IPS DF 4.7 (cell line): ENCODE results near the gene LTA4H.

Source experiments
- DNase-seq: peaks from one replicate; pipeline ENCODE4 v3.0.0-alpha.2; 2013; ENCODE audit warnings: low spot score; ENCODE audit errors: extremely low read depth

LTA4H gene

DNA sequence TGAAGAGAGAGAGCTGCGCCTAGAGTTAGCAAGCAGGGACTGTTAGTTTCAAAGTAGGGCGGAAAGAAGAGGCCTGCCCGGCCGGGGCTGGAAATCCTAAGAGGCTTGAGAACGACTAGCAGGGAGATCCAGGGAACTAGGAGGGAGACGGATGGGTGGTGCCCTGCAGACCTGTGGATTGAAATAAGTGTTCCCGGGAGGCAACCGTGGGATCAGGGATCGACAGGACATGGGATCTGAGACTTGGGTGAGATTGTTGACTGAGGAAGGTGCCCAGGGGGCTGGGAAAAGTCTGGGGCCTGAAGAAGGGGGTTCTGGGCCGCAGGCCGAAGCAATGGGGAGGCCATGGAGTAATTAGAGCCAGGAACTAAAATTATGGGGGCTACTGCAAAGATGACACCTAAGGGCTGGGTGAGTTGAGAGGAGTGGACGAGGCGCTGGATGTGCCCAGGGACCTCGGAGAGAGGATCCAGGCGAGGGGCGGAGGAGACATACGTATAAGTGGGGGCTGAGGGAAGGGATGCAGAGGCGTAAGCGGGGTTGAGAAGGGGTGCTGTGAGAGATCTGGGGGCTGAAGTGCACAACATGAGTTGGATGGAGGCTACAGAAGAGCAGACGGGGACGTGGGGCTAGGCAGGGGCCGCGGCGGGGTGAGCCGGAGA lies 635 bp downstream of the LTA4H start:
- no peak for DNase-seq

DNA sequence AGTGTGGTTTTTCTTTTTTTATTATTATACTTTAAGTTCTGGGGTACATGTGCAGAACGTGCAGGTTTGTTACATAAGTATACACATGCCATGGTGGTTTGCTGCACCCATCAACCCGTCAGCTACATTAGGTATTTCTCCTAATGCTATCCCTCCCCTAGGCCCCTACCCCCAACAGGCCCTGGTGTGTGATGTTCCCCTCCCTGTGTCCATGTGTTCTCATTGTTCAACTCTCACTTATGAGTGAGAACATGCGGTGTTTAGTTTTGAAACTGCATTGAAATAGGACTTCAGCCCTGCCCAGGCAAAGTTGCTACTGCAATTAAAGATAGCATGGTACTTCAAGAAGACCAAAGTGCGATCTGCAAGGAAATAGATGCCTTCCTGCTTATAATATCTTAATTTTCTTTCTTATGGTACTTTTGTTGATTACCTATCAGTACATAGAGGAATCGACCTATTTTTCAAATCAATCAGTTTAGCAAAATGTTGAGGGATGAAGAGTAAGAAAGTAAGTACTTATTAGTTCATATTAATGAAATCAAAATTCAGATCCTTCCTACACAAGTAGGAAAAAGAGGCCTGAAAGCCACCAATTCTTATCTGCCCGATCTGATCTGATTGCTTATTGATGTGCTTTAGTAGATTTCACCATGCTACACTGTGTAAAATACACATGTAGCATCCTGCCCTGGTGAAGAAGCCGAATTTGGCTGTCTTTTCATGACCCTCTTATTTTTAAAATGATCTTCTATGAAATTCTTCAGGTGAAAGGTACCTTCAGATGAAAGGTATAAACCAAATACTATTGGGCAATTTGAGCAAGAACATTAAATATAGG lies 1.6 kb downstream of the LTA4H start:
- DNase-seq: no peak

DNA sequence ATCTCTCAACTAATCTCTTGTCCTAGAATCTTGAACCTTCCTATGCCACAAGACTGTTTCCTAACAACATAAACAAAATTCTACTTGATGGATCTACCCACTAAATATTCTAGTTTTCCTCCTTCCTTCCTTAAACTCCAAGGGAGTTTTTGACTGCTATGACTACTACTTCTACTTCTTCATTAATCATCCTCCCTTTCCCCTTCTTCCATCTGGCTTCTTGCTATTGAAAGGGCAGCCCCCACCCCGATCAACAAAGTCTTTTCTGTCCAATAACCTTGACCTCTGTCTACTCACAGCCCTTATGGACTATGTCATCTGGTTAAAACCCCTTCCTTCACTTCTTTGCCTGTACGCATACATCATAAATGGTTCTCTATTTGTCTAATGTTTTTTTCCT lies 5.6 kb downstream of the LTA4H start:
- DNase-seq: no peak

DNA sequence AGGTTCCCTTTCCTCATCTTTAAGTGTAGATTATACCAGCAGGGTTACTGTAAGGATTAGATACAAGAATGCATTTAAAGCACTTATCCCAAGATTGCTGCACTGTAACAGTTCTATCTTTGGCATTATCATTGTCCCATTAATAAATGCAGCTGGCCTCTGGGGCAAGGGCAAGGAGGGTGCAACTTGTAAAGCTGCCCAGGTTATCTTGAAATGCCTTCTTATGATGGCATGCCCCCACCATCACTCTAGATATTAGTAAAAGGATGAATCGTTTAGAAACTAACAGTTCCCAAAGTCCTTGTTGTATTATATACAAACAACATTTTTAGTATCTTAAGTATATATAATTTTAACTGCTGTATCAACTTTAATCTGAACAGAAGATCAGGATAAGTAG lies 6.8 kb downstream of the LTA4H start:
- no peak for DNase-seq

DNA sequence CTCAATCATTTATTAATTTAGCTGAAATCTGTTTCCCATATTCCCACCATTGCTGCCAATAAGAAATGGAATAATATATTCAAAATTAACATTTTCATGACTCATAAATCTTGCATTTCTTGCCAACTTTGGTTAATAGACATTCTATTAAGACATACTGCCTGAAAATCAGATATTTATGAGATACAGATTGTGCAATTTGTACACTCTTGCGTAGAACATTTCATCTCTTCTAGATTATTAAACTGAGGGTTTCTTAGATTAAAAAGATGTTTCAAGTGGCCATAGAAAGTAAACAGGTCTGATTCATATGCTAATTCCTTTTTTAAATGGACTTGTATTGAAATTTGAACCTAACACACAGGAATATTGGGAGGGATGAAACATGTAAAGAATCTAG lies 9.1 kb downstream of the LTA4H start:
- no peak for DNase-seq

DNA sequence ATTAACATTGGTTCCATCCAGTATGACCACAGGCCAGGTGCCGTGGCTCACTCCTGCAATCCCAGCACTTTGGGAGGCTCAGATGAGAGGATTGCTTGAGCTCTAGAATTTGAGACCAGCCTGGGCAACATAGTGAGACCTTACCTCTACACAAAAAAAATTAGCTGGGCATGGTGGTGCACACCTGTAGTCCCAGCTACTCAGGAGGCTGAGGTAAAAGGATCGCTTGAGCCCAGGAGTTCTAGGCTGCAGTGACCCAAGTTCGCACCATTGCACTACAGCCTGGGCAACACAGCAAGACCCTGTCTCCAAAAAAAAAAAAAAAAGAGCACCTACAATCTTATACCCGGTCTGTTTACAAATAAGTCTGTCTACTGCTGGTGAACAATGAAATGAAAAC lies 9.9 kb downstream of the LTA4H start:
- no peak for DNase-seq

DNA sequence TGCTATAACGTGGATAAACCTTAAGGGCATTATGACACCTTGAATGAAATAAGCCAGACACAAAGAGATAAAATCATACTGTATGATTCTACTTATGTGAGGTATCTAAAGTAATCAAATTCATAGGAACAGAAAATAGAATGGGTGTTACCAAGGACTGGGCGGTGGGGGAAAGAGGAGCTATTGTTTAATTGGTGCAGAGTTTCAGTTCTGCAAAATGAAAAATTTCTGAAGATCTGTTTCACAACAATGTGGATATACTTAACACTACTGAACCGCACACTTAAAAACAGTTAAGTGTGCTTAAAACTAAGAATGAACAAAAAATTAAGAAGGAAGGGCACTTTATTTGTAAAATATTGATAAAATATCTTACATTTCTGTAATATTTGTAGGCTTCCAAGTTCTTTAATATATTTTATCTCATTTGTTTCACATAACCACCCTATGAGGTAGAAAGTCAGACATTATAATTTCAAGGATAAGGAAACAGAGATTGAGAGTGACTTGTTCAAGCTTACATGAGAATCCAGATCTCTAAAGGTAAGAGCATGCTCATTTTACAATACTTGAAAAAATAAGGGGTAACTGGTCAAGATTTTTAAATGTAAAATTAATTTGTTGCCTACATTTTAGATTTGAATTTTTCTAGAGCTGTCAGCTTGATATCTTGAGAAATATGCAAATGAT lies 14.9 kb downstream of the LTA4H start:
- DNase-seq: no peak

DNA sequence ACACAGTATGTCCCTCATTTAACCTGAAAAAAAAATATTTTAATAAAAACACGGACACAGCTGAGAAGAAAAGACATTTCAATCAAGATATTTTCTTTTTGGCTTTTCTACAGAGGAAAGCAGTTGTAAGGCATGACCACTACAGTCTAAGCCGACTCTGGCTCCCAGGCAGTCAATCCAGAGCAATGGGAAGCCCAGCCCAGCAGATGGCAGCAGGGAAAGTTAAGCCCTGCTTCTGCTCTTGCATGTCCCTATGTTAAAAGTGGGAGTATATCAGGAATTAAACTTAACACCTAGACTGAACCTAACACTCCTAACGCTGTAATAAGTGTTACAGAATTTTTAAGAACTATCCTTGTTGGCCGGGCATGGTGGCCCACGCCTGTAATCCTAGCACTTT lies 19.7 kb downstream of the LTA4H start:
- no peak for DNase-seq

DNA sequence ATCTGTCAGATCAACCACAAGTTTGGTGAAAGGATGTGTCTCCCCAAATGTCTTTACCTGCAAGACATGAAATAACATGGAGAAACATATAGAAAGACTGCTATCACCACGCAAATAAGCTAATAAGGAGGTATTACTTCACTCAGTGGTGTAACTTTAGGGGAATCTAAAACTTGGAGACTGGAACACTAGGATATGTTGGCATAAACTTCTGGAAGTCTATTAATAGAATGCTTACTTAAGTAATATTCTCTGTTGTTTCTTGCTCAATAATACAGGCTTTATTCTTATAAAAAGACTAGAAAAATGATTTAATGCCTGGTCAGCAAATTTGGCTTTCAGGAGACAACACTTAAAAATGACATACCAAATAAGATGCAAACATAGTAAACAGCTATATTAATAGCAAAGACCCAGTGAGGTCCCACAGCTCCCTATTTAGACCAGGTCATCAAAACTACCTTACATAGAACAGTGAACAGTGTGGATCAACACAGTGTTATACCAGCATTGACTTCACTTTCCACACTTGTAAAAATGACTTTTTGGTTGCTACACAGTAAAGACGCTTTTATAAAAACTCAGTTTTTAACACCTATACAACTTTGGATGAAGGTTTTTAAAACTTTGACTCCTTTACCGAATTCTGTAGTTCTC lies 20.3 kb downstream of the LTA4H start:
- DNase-seq: no peak

DNA sequence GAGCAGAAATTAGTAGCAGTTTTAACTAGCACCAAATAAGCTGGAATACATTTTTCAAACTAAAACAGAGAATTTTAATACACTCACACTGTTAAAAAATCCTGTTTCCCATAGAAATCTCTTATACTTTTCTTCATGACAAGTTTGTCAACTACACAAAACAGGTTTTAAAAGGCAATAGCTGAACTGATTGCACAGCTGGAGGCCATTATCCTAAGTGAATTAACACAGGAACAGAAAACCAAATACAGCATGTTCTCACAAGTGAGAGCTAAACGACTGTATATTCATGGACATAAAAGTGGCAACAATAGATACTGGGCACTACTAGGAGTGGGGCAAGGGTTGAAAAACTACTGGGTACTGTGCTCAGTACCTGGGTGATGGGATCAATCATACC lies 27.7 kb downstream of the LTA4H start:
- DNase-seq: no peak

DNA sequence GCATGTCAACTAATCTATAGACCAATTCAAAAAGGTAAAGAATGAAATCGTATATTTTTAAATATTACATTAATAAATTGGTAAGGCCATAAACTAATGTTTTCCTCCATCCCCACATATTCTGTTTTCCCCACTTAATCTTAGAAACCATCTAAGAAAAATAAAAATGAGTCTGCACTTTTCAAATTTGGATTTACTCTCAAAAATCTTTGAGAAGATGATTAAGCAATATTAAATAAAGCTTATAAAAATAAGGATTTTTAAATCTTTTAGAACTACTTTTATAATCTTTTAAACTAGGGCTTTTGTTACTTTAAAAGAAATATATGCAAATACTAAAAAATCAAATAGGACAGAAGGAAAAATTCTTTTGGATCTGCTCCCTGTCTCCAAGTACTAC lies 28.7 kb downstream of the LTA4H start:
- DNase-seq: no peak

DNA sequence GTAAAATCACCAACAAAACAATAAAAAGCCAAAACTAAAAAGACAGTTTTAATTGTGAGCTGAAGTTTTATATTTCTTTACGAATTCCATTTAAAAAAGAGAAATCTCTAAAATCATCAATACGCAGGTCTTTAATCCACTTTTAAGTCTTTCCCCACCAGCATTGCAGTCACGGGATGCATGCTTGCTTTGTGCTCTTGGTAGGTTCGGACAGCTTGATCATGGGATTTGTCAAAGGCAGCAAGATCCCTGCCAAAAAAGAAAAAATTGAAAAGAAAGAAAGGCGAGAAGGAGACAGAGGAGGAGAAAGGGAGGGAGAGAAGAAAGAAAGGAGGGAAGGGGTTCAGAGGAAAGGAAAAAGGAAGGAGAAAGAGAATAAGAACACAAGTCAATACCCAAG lies 34.5 kb downstream of the LTA4H start:
- DNase-seq: no peak

DNA sequence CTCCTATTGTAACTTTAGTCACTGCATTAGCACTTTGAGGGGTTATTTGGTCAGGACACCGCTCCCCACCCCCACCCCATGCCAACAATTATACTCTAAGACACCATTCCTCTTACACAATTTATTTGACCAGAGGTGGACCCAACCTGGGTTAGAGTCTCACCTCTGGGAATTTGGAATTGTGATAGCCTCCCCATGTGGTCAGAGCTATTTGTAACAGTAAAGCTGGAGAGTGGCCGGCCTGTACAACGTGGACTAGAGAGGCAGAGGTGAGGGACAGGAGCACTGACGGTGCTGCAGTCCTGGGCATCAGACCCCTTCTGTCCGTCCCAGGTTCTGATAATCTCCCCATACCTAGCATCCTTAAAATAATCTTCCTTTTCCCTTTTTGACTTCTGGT lies 35.9 kb downstream of the LTA4H start:
- DNase-seq: no peak

DNA sequence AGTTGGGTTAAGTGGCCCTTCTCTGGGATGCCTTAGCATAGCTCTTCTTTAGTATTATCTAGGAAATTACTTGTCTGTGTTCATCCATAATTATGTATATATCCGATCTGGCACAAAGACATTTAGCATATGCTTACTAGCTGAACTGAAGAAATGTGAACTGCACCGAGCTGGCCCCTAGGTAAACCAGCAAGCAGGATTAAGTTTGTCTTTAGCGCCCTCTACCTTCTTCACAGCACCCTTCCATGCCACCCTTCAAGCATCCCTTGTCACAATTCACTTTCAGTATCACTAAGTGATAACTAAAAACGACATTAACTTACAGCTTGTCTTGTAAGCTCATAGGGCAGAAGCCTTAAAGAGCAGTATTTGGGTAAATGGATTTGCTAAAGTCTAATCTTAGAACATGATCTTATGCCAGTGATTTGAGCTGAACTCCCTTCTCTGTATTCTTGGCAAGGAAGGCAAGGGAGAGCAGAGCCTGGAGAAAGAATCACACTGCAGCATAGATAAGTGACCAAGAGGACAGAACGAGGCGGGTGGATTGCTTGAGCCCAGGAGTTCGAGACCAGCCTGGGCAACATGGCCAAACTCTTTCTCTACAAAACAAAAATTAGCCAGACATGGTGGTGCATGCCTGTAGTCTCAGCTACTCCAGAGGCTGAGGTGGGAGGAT lies 36.6 kb downstream of the LTA4H start:
- peak; percentile 49 for DNase-seq

DNA sequence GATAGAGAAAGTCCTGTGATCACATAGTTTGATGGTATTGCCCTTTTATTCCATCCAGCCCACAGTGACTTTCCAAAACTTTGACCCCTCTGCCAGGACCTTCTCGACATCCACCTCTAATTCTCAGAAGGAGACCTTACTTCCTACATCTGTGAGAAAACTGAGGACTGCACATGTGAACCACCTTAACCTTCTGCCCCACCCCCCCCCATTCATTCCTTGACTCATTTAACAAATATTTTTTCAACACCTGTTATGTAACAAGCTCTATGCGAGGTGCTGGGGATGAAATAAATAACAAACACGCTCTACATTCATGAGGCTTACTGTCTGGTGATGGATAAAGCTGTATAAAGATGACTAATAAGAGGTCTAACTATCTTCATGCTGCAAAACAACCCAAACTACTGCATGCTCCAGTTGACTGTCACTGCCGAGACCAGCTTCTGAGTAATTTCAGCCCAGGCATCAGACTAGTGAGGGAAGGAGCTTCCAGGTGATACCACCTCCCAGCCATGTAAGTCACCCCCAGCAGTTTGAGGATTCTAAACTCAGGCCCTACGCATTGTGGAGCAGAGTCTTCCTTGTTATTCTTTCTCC lies 37.4 kb downstream of the LTA4H start:
- DNase-seq: no peak

DNA sequence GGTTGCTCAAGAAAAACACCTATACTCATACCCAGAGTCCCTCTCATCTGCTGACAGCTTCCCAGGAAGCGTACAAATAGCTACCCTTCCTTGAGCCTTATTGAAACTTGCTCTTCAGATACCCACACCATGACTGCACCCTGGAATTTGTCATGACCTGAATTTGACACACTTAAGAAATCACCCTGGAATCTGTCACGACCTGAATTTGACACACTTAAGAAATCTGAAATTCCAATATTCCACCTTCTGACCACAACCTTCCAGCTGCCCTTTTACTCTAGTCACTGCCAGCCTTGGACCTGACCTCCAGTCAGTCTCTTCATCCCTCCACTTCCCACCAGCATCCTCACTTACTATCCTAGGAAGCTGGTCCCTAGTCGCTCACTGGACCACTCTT lies 38.1 kb downstream of the LTA4H start:
- no peak for DNase-seq

DNA sequence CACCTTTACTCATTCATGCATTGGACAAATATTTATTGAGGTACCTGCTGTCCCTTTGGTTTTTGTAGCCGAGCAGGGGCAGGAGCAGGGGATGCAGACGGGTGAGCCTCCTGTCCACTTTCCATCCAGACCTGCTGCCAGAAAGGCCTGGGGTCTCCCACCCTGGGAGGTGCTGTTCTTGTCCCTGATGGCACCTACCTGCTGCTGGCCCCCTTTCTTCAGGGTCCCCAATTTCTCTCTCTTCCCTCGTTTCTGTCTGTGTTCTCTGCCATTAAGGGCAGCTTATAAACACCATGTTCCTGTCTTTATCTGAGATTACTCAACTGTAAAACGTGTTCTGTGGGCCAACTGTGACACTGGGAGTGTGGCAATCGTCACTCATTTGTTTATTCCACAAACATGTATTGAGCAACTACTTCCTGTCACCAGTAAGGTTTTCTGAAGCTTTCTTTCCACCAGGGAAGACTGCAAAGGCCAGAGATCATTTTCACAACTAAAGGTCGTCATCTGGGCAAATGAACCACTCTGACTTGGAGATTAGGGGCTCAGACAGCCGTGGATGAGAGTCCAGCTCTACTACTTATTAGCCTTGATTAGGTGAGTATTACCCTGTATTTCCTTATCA lies 39.2 kb downstream of the LTA4H start, which contains the start of gene HAL:
HAL (minus strand) TSS at position 311 of the 625 bp plus-strand sequence. CDS start 434 bp downstream, outside the sequence.
- no peak for DNase-seq

DNA sequence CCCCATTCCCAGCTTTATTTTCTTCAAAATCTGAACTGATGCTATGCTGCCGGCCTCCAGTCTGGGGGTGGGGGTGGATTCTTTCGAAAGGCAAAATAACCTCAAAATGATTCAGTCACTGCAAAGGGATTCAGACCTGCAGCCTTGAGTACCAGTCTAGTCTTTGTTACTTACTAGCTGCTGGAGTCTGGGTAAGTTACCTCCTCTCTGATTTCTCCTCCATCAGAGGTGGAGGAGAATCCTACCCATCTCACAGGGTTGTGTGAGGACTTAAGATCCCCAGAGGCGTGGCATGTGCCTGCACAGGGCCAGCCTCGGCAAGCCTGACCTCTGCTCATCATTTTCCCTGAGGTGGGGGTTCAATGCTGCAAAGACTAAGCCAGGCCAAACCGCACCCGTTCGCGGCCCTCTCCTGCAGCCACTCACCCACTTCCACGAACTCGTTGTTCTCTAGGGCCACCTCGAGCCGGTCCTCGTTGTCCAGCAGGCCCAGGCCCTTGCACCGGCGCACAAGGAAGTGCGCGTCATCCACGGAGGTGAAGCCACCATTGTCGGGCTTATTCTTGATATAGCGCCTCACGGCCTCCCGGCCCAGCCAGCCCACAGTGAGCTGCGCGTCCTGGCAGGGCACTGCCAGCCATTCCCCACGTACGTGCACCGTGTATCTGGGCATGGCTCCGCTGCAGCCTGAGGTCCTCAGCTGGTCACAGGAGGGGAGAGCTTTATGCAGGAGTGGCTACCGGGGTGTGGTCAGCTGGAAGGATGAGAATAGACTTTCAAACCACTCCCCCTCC lies 40.0 kb downstream of the LTA4H start:
- no peak for DNase-seq

DNA sequence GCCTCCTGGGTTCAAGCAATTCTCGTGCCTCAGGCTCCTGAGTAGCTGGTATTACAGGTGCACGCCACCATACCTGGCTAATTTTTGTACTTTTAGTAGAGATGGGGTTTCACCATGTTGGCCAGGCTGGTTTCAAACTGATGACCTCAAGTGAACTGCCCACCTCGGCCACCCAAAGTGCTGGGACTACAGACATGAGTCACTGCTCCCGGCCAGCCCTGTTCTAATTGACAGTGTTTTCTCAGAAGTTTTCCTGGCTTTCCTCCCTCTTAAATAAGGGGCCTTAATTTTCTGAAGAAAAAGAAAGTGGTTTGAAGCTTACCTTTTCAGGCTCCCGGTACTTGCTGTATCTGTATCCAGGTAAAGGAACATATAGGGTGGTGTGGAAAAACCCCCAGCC lies 40.9 kb downstream of the LTA4H start:
- no peak for DNase-seq

DNA sequence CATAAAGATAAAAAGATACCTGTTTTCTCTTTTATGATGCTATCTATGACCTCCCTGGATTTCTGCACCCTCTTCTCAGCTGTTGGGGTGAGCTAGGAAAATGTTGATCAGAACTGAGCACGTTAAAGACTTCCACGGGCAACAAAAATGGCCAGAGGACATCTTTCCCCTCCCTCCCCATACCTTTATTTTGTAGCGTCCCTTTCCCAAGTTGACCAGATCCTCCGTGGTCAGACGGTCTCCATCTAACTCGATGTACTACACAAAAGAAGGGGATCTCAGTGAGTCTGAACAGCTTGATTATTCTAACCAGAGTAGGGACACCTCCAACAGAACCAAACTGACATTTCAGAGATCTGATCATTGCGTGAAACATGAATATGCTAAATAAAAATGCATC lies 41.5 kb downstream of the LTA4H start:
- DNase-seq: no peak
